ENCODE measurements around the gene NTNG2. TPM values are rescaled to one million over a fixed set of nuclear protein-coding genes. Genes with fewer than 3 reads are reported as not detected.

NTNG2 gene
- total RNA-seq, 3 donors from 2014 or later: 0.41 to 0.73 (median 0.43) TPM

GRCh38 chr9:132234535-132234934, 72.7 kb downstream of the NTNG2 start:
- intact Hi-C loops (cut with DNase I, micrococcal nuclease): loop anchor here in 1 of 2 donors (10.0 kb wide), 1 partner anchor 470 kb away; no protein-coding TSS in a partner anchor
- H3K36me3 ChIP-seq (ENCODE audit: low read depth): no peaks in the 10 kb centered on the region
- ATAC-seq (no peak), DNase-seq (no peak)
- TF ChIP-seq, protein P1, sequence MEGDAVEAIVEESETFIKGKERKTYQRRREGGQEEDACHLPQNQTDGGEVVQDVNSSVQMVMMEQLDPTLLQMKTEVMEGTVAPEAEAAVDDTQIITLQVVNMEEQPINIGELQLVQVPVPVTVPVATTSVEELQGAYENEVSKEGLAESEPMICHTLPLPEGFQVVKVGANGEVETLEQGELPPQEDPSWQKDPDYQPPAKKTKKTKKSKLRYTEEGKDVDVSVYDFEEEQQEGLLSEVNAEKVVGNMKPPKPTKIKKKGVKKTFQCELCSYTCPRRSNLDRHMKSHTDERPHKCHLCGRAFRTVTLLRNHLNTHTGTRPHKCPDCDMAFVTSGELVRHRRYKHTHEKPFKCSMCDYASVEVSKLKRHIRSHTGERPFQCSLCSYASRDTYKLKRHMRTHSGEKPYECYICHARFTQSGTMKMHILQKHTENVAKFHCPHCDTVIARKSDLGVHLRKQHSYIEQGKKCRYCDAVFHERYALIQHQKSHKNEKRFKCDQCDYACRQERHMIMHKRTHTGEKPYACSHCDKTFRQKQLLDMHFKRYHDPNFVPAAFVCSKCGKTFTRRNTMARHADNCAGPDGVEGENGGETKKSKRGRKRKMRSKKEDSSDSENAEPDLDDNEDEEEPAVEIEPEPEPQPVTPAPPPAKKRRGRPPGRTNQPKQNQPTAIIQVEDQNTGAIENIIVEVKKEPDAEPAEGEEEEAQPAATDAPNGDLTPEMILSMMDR (IDR thresholded peaks at IDR 0.05): no peak
- no peaks in the 10 kb centered on the region for H3K4me1 ChIP-seq (ENCODE audit: low read depth)
- H3K9me3 ChIP-seq: no peaks in the 10 kb centered on the region
- no peak overlapping the region for H3K4me3 ChIP-seq

- no peaks in the 10 kb centered on the region for H3K4me1 ChIP-seq (ENCODE audit: low read depth)
- no peaks in the 10 kb centered on the region for H3K9me3 ChIP-seq
- no peaks in the 10 kb centered on the region for H3K36me3 ChIP-seq (ENCODE audit: low read depth)
- DNase-seq (no peak), ATAC-seq (no peak)
- TF ChIP-seq, protein P1 (IDR thresholded peaks at IDR 0.05): no peak
- no peak overlapping the region for H3K4me3 ChIP-seq
- intact Hi-C loops (cut with DNase I, micrococcal nuclease): loop anchor here in 1 of 2 donors (10.0 kb wide), 1 partner anchor 470 kb away; no protein-coding TSS in a partner anchor
Observed at GRCh38 chr9:132235125-132235524, 73.3 kb downstream of the NTNG2 start.

DNA sequence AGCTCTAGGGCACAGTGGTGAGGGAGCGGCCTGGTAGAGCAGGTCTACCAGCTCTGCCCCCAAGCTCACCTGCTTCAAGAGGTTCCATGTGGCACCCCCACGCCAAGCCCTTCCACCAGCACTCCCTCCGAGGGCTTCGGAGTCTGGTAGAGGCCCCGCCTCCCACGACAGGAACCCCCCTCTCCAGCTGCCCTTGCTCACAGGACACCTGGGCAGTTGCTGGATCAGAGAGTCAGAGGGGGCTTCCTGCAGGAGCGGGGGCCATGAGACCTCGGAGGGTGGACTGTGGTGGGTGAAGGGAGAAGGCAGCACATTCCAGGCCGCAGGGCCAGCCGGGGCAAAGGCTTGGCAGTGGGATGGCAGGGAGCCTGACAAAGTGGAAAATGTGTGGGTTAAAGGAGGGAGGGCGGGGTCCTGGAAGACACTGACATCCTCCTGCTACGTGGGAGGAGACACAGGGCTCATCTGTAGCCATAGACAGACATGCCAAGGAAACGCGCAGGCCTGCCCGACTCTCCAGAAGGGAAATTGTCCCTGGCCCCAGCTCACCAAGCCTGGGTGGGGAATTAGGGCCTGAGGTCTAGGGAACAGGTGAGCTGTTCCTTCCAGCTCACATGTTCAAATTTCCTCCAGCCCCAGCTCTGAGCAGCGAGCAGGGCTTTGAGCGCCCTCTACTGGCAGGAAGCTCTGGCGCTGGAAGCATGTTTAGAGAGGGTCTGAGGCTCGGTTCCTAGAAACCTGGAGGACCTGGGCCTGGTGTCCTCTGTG, 74.2 kb downstream of the NTNG2 start:
- TF ChIP-seq, protein P1 (IDR thresholded peaks at IDR 0.05): peak; percentile 97
- intact Hi-C loops (cut with DNase I, micrococcal nuclease): loop anchor here in 1 of 2 donors (10.0 kb wide), 1 partner anchor 471 kb away; no protein-coding TSS in a partner anchor
- peak in 2 of 3 donors; percentile 81 to 88 for DNase-seq
- Histone ChIP-seq H3K36me3 (ENCODE audit: low read depth) (no peaks in the 10 kb centered on the region), H3K9me3 (no peaks in the 10 kb centered on the region), H3K4me3 (no peak overlapping the region), H3K4me1 (ENCODE audit: low read depth) (no peaks in the 10 kb centered on the region)
- ATAC-seq: peak; percentile 13

DNA sequence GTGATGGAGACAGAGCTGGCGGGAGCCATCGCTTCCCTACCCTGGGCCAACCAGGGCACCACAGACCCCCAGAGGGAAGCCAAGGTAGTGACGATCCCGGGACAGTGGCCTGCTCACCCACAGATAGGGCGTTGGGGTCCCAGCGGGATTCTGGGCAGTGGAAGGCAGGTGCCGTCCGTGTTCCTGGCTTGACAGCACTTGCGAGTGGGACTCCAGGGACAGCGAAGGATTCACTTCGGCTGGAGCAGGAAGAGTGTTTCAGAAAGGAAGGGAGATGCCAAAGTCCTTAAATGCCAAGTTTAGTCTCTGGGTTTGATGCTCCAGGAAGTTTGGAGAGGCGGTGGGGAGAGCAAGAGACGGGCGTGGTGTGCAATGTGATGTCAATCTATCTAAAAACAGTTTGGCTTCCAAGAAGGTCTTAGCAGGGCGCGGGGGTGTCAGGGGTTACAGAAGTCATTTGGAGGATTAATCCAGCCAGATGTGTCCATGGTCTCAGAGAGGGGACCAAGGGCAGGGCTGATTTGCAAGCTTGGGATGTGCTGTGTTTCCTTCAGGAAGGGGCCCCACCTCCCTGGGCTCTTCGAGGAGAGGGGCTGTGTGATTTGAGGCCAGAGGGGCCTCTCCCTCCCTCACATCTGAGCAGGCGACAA, 74.9 kb downstream of the NTNG2 start:
- TF ChIP-seq, protein P1 (IDR thresholded peaks at IDR 0.05): no peak
- intact Hi-C loops (cut with DNase I, micrococcal nuclease): loop anchor here in 1 of 2 donors (10.0 kb wide), 1 partner anchor 472 kb away; no protein-coding TSS in a partner anchor

DNA sequence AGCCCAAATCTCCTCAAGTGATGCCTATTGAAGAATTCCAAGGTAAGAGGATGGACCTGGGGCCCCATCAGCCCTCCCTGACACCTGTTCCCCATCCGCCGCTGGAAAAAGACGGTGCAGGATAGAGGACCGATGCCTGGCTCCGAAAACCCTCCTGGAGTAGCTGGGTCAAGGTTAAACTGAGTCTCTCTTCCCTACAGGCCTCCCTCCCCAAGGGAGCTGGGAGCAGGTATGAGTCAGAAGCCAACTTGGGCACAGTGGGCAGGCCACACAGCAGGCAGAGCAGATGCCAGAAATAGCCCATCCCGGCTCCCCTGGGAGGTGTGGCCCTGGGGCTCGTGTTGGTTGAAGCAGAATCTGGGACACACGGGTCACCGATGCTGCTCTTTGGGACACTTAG, 75.6 kb downstream of the NTNG2 start:
- TF ChIP-seq, protein P1 (IDR thresholded peaks at IDR 0.05): no peak
- DNase-seq (no peak), ATAC-seq (no peak)
- no peaks in the 10 kb centered on the region for H3K9me3 ChIP-seq
- H3K36me3 ChIP-seq (ENCODE audit: low read depth): no peaks in the 10 kb centered on the region
- H3K4me3 ChIP-seq: no peak overlapping the region
- intact Hi-C loops (cut with DNase I, micrococcal nuclease): loop anchor here in 1 of 2 donors (10.0 kb wide), 1 partner anchor 473 kb away; no protein-coding TSS in a partner anchor
- H3K4me1 ChIP-seq (ENCODE audit: low read depth): no peaks in the 10 kb centered on the region

More for the DNA sequence above, 74.9 kb downstream of the NTNG2 start:
- no peaks in the 10 kb centered on the region for H3K9me3 ChIP-seq
- no peaks in the 10 kb centered on the region for H3K36me3 ChIP-seq (ENCODE audit: low read depth)
- no peaks in the 10 kb centered on the region for H3K4me1 ChIP-seq (ENCODE audit: low read depth)
- no peak for DNase-seq
- no peak for ATAC-seq
- no peak overlapping the region for H3K4me3 ChIP-seq
